HG03280 (cell line): ENCODE measurements around the gene CEP112.

ENCODE experiments used
- ATAC-seq: cut with Tn5 transposase; IDR thresholded peaks from one replicate; pipeline ENCODE4 v1.9.1; 2021; ENCODE audit warnings: mild to moderate bottlenecking, moderate library complexity; ENCODE audit not compliant: unreplicated experiment

CEP112 gene

DNA sequence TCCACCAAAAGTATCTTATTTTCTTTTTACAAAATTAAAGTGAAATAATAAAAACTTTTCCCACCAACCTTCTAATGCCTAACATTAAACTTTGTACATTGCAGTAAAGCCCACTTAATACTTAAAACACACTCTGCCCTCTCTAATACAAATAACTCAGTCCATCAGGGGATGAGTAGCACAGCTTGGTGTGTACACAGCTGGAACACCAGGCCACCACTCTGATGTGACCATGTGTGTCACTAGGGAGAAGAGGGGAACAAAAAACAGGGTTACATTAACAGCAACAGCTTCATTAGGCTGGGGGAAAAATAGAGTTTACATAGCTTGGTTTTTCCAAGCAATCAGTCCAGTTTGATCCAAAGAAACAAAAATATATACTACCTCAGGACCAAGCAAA, 295.0 kb downstream of the CEP112 start:
- no peak for ATAC-seq

DNA sequence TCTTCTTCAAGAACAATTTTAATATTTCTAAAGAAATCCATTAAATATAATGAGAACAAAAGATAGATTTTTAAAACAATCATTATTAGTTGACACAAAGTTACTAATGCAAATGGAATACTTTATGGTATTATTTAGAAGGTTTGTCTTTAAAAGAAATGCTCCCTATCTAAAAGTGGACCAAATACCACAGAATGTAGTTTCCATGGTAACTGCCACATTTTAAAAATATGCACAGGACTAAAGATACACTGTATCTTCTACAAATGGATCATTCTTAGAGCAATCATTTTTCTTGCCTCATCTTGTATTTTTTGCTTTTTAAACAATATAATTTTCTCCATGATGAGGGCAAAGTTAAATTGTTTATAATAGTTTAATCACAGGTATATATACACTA, 296.0 kb downstream of the CEP112 start:
- no peak for ATAC-seq

DNA sequence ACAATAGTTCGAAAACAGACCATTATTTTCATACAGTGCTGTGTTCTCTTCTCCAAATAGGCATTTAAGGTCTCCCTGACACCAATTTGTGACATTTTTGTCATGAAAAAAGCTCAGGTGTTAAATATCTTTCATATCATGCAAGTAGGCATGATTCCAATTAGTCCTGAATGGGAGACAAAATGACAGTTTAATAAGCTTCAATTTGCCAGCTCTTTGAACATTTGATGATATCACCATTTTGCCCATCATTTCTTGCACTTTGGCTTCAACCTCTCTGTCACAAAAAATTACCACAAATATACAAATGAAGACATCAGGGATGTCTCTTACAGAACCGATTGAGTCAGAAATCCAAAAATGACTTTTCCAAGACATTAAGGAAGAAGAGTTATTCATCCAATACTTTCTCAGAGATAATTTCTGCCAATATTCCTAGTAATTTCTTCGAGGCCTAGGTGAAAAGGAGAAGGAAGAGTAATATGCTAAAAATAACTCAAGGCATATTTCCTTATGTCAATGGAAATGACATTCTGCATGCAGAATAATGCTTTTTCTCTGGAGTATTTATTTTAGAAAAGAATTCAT, 298.1 kb downstream of the CEP112 start:
- no peak for ATAC-seq

DNA sequence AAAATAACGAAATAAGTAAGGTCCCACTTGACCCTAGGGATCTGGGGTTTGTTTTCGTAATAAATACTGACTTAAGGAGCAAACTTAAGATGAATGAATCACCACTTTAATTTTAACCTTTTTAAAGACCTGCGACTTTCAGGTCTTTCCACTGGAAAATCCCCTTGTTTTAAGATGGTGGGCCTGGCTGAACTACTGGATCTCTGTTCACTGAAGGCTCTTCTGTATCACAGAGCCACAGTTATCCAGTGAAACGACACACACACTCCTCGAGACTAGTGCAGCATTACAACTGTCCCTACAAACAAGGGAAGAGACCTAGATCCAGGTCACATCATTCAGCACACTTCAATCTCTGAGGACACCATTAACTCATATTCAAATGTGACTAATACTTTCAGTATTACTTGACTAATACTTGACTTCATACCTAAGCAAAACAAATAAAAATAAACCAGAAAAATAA, 299.0 kb downstream of the CEP112 start:
- ATAC-seq = no peak

DNA sequence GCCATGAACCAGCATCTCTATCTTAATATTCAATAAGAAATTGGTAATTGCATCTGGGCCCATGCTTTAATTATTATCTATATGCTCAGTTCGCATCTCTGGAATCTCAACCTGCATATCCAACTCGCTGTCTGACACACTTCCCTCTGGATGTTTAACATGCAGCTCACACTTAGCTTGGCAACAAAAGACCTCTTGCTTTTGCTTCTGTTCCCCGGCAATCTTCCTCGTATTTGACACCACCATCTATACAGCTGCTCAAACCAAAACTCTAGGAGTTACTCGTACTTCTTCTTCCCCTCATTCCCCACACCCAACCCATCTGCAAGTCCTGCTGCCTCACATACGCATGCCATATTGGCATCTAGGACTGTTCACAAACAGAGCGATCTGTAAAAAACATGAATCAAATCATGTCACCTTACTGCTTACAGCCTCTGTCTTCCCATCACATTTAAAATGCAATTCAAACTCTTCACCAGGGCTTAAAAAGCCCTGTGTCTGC, 300.6 kb downstream of the CEP112 start:
- ATAC-seq = no peak

DNA sequence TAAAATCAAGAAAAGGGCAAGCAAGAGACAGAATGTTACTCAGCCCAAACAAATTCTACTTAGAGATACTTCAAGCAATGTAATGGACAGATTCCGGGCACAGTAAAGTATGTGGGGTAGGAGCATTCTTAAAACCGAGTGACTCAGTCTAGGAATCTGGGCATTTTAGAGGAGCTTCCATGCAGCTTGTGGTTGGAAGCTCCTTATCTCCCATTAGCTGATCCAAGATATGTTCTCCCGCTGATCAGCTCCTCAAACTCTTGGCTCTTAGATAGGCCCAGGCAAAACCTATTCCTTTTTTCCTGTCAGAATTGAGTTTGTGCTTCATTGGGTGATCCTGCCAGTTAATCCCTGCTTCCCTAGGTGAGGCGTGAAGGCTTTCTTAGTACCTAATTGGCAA, 303.3 kb downstream of the CEP112 start:
- no peak for ATAC-seq

DNA sequence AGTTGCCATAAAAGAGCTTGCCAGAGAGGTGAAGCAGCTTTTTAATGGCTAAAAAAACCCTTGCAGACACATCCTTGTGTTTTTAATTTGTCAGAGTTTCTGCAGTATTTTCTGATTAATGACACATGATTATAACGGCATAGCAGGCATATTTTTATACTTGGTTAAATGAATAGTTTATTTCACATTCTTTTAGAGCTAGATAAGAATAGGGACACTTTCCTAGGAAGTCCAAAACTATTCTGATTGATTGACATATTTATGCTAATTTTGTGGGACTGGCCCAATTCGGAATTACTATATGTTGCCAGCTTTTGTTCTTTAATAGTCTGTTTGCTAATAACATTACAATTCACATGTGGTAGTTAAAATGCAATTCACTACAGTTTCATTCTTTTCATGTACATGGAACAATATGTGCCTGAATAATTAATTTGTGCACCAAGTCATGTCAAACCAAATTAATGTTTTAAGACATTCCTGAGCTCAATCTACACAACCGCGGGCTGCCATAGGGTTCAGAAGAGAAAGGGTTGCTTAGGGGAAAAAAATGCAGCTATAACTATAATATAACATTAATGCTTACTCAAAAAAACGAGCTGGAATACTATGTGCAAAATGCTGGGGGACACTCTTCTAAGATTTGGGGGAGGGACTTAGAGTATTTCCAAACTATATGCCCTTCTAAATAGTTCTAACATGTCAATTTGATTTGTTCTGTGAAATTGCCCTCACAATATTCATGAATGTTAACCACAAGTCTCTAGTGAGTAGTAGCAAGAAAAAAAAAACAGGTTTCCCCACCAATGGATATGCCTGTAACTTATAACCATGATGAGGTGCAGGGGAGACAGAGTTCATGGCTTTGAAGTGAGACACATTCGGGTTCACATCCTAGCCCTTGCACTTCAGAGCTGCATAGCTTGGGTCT, 305.4 kb downstream of the CEP112 start:
- no peak for ATAC-seq

DNA sequence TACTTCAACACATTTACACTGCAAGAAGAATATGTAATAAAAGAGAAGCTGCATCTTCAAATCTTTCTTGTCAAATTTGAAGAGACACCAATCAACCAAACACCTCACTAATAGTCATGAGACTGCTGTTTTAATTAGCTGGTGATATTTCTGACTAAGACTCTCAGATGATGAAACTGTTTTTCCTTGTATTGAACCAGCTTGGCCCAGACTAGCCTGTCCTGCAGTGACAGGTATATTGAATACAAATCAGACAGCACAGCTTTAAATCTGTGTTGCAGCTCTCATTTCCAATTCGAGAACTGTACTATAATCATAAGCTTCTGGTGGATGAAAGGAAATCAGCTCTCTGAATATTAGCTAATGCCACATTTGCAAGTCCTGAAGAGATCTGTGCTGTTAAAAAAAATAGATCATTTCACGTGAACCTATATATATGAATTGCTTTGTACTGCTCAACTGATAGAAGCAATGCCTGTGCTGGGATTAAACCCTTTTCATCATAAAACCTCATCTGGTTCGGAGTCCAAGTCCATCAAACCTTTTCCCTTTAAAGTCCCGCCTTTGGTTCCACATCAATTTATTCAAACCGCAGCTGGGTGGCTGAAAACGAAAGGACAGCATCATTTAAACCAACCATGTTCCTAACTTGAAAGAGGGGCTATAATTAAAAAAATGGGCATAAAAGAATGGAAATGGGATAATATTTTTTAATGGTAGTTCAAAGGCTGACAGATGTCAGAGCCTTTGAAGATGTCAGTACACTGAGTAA, 306.2 kb downstream of the CEP112 start:
- ATAC-seq = no peak

DNA sequence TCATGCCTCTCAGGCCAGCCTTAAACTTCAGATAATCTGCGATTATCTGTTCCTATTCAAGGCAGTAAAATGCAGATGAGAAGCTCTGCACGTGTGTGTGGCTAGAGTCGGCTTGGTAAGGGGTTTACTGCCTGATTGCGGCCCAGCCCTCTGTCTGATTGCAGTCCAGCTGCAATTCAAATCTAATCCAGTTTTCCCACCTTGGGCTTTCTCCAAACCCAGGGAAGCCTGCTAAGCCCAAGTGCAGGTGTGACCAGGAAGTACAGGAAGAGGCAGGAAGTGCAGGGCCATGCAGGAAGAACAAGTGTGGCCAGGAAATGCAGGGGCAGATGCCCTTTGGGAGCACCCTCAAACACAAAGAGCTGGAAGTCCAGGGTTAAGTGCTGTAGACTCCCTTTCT, 314.9 kb downstream of the CEP112 start:
- ATAC-seq = no peak

DNA sequence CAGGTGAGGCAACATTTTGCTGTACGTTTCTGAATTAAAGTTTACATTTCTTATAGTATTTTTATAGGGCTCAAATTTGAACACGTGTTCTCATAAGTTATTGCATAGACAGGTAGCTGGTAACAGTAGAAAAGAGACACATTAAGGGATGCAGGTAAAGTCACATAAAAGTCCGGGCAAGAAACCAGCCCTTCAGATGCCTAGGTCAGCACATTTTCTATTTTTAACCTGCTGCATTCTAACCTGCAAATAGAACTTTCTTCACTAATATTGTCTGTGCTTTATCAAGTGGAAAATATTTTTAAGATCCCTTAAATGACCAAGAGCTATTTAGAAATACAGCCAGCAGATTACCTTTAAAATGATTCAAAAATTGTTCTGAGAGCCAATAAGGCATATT, 323.1 kb downstream of the CEP112 start:
- no peak for ATAC-seq

DNA sequence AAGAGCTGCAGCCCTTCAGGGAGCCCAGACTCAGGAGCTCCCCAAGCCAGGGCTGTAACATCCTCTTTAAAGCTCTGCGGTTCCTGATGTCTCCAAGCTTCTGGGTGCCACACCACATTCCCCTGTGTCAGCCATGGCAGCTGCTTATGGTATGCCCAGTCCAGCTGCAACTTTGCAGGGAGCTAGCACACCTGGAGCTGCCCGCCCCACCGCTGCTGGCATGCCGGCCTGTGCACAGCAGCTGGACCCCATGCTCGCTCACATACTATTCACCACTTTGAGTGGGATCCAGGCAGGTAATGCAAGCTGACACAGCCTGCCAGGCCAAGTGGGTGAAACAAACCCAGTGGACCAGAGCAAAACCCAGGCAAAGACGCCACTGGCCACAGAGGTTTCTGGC, 324.9 kb downstream of the CEP112 start:
- ATAC-seq = no peak

DNA sequence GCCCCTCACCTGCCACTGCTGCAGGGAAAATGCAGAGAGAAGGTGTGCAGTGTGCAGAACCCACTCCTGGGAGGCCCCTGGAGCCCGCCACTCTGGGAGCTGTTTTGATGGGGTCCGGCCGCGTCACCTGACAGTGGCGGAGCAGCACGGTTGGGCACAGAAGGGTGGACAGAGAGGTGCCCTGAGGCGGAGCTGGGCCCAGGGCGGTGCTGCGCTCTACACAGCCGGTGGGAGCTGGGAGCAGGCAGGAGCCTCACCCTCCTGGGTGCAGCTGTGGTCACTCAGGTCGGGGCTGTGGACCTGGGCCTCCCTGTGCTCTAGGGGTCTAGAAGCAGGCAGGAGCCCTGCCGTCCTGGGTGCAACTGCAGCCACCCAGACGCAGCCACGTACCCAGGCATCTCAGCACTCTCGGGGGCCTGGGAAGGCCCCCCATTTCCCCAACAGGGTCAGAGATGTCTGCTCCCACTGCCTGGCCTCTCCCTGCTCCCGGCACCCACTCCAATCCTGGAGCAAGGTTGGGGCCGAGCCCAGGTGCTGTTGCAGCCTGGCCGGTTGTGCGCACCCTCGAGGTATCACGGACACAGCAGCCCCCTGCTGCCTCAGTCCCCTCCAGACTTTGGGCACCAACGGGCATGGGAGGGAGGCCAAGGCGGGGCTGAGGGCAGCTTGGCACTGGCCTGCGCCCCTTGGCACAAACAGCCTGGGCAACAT, 326.1 kb downstream of the CEP112 start:
- no peak for ATAC-seq

DNA sequence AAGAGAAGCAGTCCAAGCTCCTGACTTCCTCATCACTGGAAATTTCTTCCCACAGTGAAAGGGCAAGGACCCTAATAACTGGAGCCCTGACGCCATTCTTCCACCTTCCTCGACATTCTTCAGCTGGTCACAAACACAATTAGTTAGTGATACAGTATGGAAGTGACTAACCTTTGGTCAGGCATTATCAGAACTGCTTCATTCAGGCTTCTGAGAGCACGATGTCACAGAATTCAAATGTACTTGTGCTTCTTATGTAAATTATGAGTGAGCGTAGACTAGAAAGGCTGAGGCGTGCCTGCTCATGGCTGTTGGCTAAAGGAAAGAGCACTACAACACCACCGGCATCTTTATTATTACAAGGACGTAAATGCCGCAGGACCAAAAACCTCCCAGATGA, 327.5 kb downstream of the CEP112 start:
- ATAC-seq = no peak

DNA sequence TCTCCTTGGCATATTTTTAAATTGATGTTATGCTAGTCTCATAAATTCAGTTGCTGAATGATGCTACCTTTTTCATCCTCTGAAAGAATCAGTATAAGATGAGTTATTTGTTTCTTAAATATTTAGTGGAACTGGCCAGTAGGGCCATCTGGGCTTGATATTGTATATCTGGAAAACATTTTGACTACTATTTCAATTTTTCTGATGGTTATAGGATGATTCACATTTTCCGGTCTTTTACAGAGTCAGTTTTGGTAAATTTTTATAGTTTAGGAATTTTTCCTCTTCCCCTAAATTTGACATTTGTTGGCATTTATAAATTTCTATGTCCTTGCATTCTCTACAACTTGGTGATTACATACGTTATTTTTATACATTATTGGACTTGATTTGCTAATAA, 334.2 kb downstream of the CEP112 start:
- no peak for ATAC-seq

DNA sequence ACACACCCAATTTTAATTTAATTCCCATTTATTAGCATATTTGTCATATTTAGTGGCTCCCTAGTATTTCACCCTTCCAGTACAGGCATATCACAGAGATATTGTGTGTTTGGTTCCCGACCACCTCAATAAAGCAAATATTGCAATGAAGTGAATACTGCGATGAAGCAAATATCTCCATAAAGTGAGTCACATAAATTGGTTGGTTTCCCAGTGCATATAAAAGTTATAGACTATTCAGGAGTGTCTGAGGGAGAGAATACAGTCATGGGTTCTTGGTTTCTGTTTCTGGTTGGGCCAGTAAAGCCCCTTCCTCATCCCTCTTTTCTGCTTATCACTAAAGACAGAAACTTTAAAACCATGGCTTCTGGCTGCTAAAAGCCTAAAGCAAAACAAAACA, 335.1 kb downstream of the CEP112 start:
- ATAC-seq = no peak

DNA sequence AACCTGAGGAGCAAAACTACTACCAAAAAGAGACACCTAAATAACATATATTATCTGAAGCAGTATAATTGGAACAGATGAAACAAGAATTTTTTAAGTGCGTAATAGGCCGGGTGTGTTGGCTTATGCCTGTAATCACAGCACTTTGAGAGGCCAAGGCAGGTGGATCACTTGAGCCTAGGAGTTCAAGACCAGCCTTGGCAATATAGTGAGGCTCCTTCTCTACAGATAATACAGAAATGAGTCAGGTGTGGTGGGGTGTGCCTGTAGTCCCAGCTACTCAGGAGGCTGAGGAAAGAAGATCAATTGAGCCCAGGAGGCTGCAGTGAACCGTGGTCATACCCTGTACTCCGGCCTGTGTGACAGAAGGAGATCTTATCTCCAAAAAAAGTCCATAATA, 336.3 kb downstream of the CEP112 start:
- no peak for ATAC-seq

DNA sequence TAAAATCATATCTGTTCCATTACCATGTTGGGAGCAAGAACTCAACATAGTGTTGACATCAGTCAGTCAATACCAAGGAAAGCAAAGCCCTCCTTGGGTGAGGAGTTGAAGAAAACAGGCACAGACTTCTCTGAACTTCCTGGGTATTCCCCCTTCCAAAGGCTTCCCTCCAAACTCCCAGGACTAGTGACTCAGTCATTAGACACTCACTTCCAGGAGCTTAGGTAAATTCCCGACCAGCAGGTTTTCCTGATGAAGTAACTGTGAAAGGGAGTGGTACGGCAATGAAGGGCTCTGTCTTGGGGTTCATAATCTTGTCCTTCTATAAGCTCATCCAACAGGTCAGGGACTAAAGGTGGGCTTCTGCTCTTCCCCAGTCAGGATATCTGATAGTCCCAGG, 336.7 kb downstream of the CEP112 start:
- ATAC-seq = no peak

DNA sequence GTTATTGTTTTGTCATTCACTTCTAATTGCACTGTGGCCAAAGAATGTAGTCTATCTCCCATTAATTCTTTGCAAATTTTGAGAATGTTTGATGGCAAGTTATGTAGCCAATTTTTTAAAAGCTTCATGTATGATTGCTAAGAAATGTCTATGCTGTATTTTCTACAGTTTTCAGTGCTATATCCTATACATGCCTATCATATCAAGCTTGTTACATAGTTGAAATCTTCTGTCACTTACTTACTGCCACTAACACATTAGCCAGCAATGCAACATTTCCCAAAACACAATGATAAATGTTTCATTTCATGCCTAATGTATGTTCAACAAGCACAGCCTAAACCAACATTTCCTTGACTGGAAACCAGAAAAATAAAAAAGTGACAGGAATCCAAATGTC, 338.1 kb downstream of the CEP112 start:
- no peak for ATAC-seq

DNA sequence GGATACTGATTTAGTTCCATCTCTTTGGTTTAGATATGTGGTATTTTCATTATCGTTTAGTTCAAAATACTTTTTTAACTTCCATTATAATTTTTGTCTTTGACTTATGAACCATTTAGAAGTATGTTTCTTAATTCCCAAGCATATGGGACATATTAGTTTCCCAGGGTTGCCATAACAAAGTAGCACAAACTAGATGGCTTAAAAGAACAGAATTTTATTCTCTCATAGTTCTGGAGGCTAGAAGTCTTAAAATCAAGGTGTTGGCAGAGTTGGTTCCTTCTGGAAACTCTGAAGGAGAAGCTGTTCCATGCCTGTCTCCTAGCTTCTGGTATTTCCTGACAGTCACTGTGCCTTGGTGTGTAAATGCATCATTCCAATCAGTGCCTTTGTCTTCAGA, 339.0 kb downstream of the CEP112 start:
- no peak for ATAC-seq

DNA sequence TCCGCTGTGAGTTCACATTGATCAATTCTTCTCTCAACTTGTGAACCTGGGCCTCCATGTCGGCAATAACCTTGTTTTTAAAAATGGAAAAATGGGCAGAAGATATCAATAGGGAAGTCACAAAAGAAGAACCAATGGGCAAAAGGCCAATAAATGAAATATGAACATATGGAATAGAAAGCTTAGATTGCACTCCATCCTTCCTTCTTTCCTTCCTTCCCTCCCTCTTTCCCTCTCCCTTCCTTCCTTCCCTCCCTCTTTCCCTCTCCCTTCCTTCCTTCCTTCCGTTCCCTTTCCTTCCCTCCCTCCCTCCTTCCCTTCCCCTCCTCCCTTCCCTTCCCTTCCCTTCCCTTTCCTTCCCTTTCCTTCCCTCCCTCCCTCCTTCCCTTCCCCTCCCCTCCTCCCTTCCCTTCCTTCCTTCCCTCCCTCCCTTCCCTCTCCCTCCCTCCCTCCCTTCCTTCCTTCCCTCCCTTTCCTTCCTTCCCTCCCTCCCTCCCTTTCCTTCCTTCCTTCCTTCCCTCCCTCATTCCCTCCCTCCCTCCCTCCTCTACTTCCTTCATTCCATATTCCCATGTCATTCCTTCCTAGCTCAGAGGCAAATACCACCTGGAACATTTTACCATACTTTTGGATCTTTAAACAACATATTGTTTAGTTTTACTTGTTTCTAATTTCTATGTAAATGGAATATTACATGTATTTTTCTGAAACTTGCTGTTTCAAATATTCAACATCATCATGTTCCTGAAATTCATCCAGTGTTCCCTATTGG, 339.8 kb downstream of the CEP112 start:
- ATAC-seq = no peak
